D721Med (cell line): ENCODE results near the gene ACTA1.

Source experiments
- DNase-seq: peaks from one replicate; pipeline ENCODE4 v3.0.0; 2011; ENCODE audit warnings: low spot score; ENCODE audit not compliant: insufficient read length
- FAIRE-seq: peaks from 2 replicates; lab custom pipeline; 2011; peaks lifted over from hg19 to GRCh38; lab: Jason Lieb, UNC
- TF ChIP-seq, protein P1 (sequence below): IDR thresholded peaks from 2 replicates; pipeline ENCODE4 v1.5.1; 2012; ENCODE audit warnings: mild to moderate bottlenecking, control low read depth; ENCODE audit not compliant: insufficient read depth; ENCODE audit errors: missing control alignments

Gene ACTA1

DNA sequence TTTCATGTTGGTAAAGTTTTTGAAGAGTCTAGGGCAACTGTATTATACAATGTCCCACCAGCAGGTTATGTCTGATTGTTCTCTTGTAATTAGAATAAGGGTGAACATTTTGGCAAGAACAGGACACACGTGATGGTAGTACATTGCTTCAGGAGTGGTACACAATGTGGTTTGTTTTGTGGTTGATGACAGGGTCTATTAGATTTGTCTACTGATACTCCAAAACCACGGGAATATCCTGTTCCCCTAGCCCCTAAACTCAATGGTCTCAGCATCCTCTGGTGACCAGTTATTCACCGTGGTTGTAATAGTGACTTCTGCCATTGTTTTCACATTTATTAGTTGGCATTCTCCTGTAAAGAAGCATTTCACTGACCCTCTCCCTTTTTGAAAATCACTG is 22.1 kb upstream of the ACTA1 start:
- DNase-seq = no peak
- FAIRE-seq = no peak
- TF ChIP-seq, protein P1, sequence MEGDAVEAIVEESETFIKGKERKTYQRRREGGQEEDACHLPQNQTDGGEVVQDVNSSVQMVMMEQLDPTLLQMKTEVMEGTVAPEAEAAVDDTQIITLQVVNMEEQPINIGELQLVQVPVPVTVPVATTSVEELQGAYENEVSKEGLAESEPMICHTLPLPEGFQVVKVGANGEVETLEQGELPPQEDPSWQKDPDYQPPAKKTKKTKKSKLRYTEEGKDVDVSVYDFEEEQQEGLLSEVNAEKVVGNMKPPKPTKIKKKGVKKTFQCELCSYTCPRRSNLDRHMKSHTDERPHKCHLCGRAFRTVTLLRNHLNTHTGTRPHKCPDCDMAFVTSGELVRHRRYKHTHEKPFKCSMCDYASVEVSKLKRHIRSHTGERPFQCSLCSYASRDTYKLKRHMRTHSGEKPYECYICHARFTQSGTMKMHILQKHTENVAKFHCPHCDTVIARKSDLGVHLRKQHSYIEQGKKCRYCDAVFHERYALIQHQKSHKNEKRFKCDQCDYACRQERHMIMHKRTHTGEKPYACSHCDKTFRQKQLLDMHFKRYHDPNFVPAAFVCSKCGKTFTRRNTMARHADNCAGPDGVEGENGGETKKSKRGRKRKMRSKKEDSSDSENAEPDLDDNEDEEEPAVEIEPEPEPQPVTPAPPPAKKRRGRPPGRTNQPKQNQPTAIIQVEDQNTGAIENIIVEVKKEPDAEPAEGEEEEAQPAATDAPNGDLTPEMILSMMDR = no peak

DNA sequence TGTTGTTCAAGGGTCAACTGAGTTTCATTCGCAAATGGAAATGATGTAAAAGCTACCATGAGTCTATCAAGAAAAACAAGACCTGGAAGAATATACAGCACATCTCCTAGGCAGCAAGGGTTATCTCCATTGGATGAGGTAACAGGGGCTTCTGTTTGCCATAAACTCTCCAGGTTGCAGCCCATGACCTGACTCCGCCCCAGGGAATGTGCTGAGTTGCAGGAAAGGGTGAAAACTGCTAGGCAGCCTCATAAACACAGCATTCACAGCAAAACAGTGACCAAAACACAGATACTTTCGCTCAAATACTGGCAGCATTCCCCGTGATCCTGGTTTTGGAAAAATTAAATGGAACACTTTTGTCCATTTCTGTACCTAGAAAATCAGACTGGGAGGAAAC is 20.2 kb upstream of the ACTA1 start:
- TF ChIP-seq, protein P1 = no peak
- DNase-seq (no peak), FAIRE-seq (peak; percentile 70)

DNA sequence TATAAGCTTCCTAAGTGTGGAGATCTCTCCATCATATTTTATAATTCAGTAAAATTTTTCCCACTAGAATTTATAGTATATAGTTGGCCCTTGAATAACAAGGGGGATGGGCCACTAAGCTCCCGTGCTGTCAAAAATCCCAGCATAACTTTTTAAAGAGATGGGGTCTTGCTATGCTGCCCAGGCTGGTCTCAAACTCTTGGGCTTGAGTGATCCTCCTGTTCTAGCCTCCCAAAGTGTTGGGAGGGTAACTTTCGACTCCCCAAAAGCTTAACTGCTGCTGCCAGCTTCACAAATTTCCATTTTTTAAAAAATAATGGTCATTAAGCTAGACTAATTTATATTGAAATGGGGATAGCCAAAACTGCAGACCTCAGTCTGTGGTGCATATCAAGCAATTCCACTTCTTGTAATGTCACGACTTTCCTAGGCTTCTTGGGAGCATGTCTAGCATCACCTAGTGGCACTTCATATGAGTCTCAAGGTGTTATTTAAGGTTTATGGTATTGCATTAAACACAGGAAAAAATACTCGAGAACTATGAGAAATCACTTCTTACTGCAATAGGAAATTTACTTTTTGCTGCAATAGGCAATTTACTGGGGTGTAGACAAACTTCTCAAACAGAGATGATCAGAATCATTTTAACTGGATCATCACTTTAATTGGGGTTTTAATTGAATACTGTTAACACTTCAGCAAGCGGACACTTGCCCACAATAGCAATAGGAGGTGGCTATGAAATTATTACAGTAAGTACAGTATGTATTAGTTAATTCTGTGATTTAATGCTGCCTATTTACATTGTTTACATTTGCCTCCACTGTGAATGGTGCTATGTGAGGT is 19.3 kb upstream of the ACTA1 start:
- peak; percentile 94 for FAIRE-seq
- TF ChIP-seq, protein P1 = peak; percentile 78
- no peak for DNase-seq

DNA sequence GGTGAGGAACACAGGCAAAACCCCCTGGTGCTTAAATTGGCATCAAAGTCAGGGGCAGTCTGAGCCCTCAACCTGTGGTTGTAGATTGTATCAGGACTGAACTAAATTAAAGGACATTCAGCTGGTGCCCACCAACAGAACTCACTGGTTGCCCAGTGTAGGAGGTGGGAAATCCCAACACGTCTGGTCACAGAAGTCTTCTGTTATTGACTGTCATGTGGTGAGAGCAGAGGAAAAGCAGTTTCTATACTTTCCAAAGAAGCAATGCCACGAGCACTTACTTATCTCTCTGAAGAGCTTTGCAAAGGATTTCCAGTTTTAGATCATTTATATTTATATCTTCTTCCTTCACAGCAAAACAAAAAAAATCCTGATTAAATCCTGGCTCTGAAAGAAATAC is 15.0 kb upstream of the ACTA1 start:
- TF ChIP-seq, protein P1 = no peak
- no peak for FAIRE-seq

DNA sequence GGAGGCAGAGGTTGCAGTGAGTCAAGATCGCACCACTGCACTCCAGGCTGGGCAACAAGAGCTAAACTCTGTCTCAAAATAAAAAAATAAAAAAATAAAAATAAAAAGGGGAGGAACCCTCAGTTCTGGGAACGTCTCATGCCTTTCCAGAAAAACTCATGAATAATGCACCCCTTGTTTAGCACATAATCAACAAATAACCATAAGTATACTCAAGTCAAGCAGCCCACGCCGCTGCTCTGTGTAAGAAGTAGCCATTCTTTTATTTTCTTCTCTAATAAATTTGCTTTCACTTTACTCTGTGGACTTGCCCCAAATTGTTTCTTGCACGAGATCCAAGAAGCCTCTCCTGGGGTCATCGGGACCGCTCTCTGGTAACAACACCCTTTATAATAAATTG is 14.5 kb upstream of the ACTA1 start:
- FAIRE-seq = no peak
- DNase-seq = no peak
- TF ChIP-seq, protein P1 = no peak

More for the DNA sequence above, 15.0 kb upstream of the ACTA1 start:
- DNase-seq = no peak

DNA sequence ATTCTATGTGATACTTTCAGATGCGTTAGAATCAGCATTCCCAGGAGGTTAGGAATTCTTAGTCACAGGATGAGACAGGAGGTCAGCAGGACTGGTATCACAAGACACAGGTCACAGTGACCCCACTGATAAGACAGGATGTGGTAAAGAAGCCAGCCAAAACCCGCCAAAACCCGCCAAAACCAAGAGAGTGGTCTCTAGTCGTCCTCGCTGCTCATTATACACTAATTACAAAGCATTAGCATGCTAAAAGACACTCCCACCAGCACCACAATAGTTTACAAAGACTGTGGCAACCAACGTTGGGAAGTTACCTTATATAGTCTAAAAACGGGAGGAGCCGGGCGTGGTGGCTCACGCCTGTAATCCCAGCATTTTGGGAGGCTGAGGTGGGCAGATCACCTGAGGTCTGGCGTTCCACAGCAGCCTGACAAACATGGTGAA is 13.9 kb upstream of the ACTA1 start:
- no peak for FAIRE-seq
- DNase-seq = no peak
- TF ChIP-seq, protein P1 = no peak

DNA sequence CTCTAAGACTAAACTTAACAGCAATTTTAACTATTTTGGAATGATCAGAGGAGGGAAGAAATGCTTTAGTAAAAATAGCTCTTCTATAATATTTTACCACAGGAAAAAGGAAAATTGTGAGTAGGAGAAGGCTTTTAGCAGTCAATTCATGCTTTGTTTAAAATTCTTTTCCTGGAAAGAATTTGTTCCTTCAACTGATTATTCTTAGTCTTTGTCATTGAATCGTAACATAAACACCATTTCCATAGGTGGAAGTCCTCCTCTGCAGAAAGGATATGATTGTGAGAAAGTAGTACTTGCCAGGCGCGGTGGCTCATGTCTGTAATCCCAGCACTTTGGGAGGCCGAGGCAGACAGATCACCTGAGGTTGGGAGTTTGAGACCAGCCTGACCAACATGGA is 11.9 kb upstream of the ACTA1 start:
- TF ChIP-seq, protein P1 = no peak
- FAIRE-seq (no peak), DNase-seq (no peak)
